ENCODE data around the gene EID2B.

The EID2B gene, protein sequence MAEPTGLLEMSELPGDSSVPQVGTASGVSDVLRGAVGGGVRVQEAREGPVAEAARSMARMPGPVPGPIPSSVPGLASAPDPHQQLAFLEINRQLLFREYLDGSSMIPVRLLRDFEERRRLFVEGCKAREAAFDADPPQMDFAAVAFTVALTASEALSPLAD

DNA sequence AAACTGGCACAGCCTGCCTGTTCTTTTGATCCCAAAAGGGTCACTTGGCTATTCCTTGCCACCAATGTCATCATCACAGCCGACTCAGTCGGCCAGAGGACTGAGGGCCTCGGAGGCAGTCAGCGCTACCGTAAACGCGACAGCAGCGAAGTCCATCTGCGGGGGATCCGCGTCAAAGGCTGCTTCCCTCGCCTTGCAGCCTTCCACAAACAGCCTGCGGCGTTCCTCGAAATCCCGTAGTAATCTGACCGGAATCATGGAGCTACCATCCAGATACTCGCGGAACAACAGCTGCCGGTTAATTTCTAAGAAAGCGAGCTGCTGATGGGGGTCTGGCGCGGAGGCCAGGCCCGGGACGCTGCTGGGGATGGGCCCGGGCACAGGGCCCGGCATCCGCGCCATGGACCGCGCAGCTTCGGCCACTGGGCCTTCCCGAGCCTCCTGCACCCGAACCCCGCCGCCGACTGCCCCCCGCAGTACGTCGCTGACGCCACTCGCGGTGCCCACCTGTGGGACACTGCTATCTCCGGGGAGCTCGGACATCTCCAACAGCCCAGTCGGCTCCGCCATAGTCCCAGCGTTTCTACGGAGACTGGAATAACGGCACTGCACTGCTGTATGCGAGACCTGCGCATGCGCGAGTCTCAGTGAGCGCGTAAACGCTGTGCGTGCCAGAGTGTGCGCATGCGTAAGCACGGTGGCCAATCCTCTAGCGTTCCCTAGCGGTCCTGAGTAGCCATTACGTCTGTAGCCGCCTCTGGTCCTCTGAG, at the start of gene EID2B:
Gene EID2B, minus strand, starts transcription at position 620 of the 770 bp plus-strand sequence. Its CDS starts 50 bp downstream, at position 570.
- peak; percentile 99 for DNase-seq (ENCODE audit: low spot score)

DNA sequence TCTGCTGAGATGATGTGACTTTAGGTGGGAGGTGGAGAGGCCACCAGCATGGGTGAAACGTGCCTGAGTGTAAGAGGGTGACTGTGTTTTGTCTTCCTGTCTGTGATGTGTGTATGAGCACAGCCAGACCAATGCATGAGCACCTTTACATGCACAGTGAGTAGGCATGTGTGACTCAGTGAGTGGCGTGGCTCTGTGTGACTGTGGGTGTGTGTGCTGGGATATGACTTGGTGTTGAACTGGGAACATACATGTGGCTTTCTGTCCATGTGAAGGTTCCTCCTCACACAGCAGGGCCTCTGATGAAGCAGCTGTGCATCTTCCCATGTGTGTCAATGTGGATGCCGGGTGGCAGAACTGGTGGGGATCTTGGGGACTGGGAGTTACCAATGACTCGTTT, 49.8 kb upstream of the EID2B start:
- no peak for DNase-seq (ENCODE audit: low spot score)

DNA sequence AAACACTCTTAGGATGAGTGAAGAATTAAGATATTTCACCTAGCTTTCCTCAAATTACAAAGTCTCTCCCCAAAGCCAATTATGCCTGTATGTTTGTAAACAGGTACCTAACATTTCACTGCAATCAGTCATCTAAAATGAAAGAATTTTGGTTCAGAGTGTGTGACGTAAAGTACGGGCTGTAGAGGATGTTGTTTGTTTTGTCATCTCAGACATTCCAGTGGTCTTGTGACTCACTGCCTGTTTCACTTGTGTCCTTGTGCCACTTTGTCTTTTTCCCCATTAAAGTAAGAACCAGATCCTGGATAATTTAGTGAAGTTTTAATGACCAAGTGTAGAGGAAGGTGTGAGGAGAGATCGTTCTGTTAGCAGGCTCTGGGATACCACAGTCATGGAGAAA, 36.0 kb upstream of the EID2B start:
- DNase-seq (ENCODE audit: low spot score), result no peak

GRCh38 chr19:39566064-39566463, 33.4 kb upstream of the EID2B start:
- no peak for DNase-seq (ENCODE audit: low spot score)

DNA sequence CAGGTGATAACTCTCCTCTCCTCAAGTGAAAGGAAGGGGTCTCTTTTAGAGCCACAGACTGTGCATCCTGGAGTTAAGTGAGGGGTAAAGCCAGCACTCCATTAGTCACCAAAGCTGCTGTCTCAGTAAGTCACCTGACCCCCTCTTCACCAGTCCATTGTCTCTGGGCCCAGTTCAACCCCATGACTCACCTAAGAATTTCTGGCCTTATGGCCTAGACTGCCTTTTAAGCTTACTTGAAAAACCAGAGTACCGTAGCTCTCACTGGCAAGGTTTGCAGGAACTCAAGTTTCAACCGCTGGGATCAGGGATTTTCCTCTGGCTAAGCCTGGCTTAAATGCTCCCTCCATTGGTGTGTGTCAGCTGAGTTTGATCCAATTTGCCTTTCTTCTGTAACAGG, 30.8 kb upstream of the EID2B start:
- DNase-seq (ENCODE audit: low spot score), result no peak

- no peak for DNase-seq (ENCODE audit: low spot score)
These were observed 26.0 kb upstream of the EID2B start for GRCh38 chr19:39558624-39559117.

DNA sequence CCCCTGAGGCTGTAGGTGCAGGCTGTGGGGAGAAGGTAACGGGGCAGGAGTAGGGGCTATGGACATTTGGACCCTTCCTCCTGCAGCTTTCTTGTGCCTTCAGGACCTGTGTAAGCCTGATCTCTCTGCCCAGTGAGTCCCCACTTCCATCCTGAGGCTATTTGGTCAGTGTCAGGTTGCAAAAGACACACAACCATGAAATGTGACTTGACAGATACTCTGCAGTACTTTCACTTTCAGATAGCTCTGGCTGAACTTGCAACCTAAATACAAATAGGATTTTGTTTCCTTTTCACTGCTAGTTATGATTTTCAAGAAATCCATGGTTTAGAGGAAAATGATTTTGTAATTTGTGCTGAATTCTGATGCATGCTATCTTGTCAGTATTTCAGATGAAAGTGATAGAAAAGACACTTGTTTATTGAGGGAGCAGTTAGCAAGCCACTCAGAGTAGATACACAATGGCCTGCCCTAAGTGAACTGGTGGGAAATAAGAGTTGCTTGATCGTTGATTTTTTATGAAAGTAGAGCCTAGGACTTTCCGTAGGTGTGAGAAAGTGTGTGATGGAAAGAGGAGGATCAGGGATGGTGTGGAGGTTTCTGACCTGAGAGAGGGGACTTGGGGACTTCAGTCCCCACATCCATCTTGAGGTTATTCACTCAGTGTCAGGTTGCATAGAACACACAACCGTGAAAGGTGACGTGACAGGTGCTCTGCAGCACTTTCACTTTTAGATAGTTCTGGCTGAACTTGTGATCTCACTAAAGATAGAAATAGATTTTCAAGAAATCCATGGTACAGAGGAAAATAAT, 25.4 kb upstream of the EID2B start:
- no peak for DNase-seq (ENCODE audit: low spot score)

- DNase-seq (ENCODE audit: low spot score), result no peak
These were observed 23.2 kb upstream of the EID2B start for GRCh38 chr19:39555883-39556282.

GRCh38 chr19:39554701-39555311, 22.2 kb upstream of the EID2B start:
- no peak for DNase-seq (ENCODE audit: low spot score)

GRCh38 chr19:39553082-39553652, 20.5 kb upstream of the EID2B start:
- no peak for DNase-seq (ENCODE audit: low spot score)

DNA sequence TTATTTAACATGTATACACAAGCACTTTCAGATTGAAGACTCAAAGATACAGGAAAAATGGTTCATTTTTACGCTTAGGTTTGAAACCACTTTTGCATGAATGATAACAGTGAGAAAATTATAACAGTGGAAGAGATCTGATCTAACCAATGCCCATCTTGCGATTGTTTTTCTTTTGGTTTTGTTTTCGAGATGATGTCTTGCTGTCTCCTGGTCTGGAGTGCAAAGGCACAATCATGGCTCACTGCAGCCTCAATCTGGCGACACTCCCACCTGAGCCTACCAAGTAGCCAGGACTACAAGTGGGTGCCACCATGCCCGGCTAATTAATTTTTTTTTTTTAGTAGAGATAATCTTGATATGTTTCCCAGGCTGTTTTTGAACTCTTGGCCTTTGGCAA, 17.5 kb upstream of the EID2B start:
- no peak for DNase-seq (ENCODE audit: low spot score)

DNA sequence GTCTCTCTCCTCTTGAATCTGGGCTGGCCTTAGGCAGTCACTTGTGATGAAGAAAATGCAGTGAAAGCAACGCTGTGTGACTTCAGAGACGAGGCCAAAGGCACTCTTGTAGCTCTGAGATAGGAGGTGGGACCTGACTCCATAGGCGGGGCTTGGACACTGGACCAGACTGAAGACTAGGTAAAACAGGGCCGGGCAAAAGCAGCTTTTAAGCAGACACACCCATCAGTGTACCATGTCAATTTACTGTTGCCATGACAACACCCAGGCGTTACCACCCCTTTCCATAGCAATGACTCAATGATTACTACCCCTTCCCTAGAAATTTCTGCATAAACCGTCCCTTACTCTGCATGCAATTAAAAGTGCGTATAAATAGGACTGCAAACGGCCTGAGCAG, 13.9 kb upstream of the EID2B start:
- DNase-seq (ENCODE audit: low spot score), result no peak

GRCh38 chr19:39544911-39545310, 12.3 kb upstream of the EID2B start:
- DNase-seq (ENCODE audit: low spot score), result no peak

GRCh38 chr19:39544226-39544903, 11.7 kb upstream of the EID2B start:
- DNase-seq (ENCODE audit: low spot score), result no peak

DNA sequence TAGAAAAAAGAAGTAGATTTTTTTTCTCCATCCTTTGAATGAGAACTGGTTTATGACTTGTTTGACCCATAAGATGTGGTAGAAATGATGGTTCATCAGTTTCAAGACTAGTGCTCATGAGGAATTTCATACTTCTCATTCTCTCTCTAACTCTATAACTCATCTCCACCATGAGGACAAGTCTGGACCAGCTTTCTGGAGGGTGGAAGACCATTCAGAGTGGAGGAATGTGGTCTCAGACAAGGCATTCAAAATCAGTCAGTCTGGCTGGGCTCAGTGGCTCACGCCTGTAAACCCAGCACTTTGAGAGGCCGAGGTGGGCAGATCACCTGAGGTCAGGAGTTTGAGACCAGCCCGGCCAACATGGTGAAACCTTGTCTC, 10.8 kb upstream of the EID2B start:
- DNase-seq (ENCODE audit: low spot score), result no peak

DNA sequence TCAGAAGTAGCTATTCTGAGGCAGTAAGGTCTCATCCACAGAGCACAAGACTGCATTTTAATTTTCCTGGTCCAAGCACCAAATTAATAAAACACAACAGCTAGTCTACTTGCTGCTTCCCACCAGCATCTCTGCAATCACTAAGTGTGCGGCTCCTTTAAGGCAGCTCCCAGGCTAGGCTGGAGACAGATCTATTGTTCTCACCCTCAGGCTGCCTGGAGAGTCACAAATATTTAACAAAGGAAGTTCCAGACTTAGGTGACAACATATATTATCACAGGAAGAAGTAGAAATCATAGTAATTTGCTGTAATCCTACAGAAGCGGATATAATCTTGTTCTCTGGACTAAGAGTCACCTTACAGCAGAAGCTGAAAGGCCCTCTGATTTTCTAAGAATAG, 9.6 kb upstream of the EID2B start:
- no peak for DNase-seq (ENCODE audit: low spot score)

- no peak for DNase-seq (ENCODE audit: low spot score)
These were observed 7.7 kb upstream of the EID2B start for GRCh38 chr19:39540333-39540673.

DNA sequence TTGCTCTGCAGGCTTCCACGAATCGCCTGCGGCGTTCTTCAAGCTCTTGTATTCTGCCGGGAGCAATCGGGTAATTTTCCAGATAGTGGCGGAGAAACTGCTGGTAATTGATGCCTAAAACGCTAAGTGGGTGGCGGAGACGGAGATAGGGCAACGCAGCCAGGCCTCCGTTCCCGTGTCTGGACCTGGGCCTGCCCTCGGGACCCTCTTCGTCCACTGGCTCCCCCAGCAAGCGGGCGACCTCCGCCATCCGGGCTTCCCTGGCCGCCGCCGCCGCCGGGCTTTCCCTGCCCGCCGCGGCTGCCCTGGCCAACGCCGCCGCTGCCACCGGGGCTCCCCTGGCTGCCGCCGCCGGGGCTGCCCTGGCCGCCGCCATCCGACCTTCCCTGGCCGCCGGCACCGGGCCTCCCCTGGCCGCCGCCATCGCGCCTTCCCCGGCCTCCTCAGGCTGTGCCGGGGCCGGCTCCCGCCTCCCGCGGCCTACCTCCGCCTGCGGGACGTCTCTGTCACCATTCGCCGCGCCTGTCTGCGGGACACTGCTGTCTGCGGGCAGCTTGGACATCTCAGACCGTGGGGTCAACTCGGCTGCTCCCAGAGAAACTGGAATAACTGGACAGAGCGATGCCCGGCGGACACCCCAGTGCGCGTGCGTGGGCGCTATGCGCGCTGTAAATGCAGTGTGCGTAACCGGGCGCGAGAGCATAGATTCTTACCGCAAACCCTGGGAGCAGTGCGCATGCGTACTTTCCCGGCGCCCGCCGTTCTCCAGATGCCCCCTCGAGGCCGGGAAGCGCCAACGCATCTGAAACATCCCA, 7.1 kb upstream of the EID2B start, which contains the start of gene EID2:
Gene EID2, minus strand, starts transcription at position 644 of the 815 bp plus-strand sequence. Its CDS starts 82 bp downstream, at position 562.
- peak; percentile 99 for DNase-seq (ENCODE audit: low spot score)

DNA sequence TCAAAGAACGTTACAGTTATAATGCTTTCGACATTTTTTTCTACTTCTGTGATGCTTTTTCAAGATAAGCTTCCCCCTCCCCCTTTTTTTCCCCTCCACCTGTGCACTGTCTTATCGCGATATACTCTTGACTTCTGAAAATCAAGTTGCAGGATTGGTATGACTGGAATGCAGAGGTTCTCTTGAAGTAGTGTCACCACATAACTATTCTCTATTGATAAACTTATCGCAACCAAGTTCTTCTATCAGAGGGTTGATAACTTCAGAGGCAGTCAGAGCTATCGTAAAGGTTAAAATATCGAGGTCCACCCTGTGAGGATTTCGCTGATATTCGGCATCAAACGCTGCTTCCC, 6.5 kb upstream of the EID2B start:
- peak; percentile 29 for DNase-seq (ENCODE audit: low spot score)

GRCh38 chr19:39533791-39534190, 1.1 kb upstream of the EID2B start:
- no peak for DNase-seq (ENCODE audit: low spot score)

DNA sequence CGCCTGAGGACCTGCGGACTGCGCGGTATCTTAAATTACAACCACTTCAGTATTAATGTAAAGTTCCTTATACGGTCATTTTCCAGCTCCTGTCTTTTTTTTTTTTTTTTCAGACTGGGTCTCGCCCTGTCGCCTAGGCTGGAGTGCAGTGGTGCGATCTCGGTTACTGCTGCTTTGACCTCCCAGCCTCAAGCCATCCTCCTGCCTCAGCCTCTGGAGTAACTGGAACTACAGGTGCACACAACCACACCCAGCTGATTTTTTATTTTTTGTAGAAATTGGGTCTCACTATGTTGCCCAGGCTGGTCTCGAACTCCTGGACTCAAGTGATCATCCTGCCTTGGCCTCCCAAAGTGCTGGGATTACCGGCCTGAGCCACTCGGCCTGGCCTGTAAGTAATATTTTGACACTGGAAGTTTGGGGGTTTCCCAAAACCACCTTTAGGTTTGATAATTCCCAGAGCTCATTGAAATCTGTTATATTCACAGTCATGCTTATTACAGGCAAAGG, 406 bp upstream of the EID2B start:
- no peak for DNase-seq (ENCODE audit: low spot score)
